ENCODE measurements around the gene LCLAT1.

LCLAT1 gene

GRCh38 chr2:30647752-30648457 lies 200.9 kb downstream of the LCLAT1 start:
- H3K4me3 ChIP-seq (ENCODE audit: low read length): no peak overlapping the region
- DNase-seq (ENCODE audit: low read depth): no peak
- TF ChIP-seq CTCF (conservative IDR thresholded peaks at IDR 0.05; ENCODE audit: low read depth, low read length): no peak

GRCh38 chr2:30649278-30649677 lies 202.2 kb downstream of the LCLAT1 start:
- TF ChIP-seq CTCF (conservative IDR thresholded peaks at IDR 0.05; ENCODE audit: low read depth, low read length): no peak
- no peak overlapping the region for H3K4me3 ChIP-seq (ENCODE audit: low read length)
- no peak for DNase-seq (ENCODE audit: low read depth)

- TF ChIP-seq CTCF (conservative IDR thresholded peaks at IDR 0.05; ENCODE audit: low read depth, low read length): no peak
- no peak for DNase-seq (ENCODE audit: low read depth)
- no peak overlapping the region for H3K4me3 ChIP-seq (ENCODE audit: low read length)
These were observed 202.8 kb downstream of the LCLAT1 start for GRCh38 chr2:30649828-30650227.

- no peak for DNase-seq (ENCODE audit: low read depth)
- no peak for TF ChIP-seq CTCF (conservative IDR thresholded peaks at IDR 0.05; ENCODE audit: low read depth, low read length)
- H3K4me3 ChIP-seq (ENCODE audit: low read length): no peak overlapping the region
These were observed 205.3 kb downstream of the LCLAT1 start for GRCh38 chr2:30652271-30652915.

- TF ChIP-seq CTCF (conservative IDR thresholded peaks at IDR 0.05; ENCODE audit: low read depth, low read length): no peak
- no peak overlapping the region for H3K4me3 ChIP-seq (ENCODE audit: low read length)
- no peak for DNase-seq (ENCODE audit: low read depth)
These were observed 206.8 kb downstream of the LCLAT1 start for GRCh38 chr2:30653847-30654246.

GRCh38 chr2:30654404-30654803 lies 207.4 kb downstream of the LCLAT1 start:
- no peak overlapping the region for H3K4me3 ChIP-seq (ENCODE audit: low read length)
- TF ChIP-seq CTCF (conservative IDR thresholded peaks at IDR 0.05; ENCODE audit: low read depth, low read length): no peak
- DNase-seq (ENCODE audit: low read depth): no peak

- no peak for DNase-seq (ENCODE audit: low read depth)
- no peak for TF ChIP-seq CTCF (conservative IDR thresholded peaks at IDR 0.05; ENCODE audit: low read depth, low read length)
- no peak overlapping the region for H3K4me3 ChIP-seq (ENCODE audit: low read length)
These were observed 208.2 kb downstream of the LCLAT1 start for GRCh38 chr2:30655211-30655610.

Measured in retinal pigment epithelial cell (primary cell).